ENCODE measurements around the gene QRSL1. TPM values are rescaled to one million over a fixed set of nuclear protein-coding genes. Genes with fewer than 3 reads are reported as not detected.
A peak's percentile ranks its signal among the peaks of the same experiment; 100 is the strongest.

Gene QRSL1
- total RNA-seq, 2 experiments from 2014 or later = 63.9 to 71.8 TPM

- TF ChIP-seq CTCF (conservative IDR thresholded peaks at IDR 0.05; ENCODE audit: low read length) = no peak
- no peak for TF ChIP-seq EZH2phosphoT487 (IDR thresholded peaks at IDR 0.05; ENCODE audit: borderline replicate concordance, low read depth, low read length)
- Histone ChIP-seq H3K4me2 (ENCODE audit: low read length) (no peak overlapping the region), H3K4me3 (ENCODE audit: low read depth, low read length, poor library complexity, severe bottlenecking) (no peak overlapping the region), H3K9me3 (ENCODE audit: low read length) (peaks cover 17% of the 10 kb centered on the region; the same call in 1 of the 2 replicates), H3K36me3 (ENCODE audit: insufficient read depth, low read length) (peaks cover 88% of the 10 kb centered on the region), H3K79me2 (ENCODE audit: insufficient read depth, low read depth, low read length) (peaks cover 49% of the 10 kb centered on the region; the same call in 1 of the 2 replicates), H4K20me1 (ENCODE audit: insufficient read depth, low read length) (no peaks in the 10 kb centered on the region), H3K27ac (ENCODE audit: low read depth, low read length, poor library complexity, severe bottlenecking) (peak overlapping the region; percentile 22), H2AFZ (ENCODE audit: low read length) (no peak overlapping the region), H3K4me1 (ENCODE audit: insufficient read depth, low read length, poor library complexity, severe bottlenecking) (peaks cover 51% of the 10 kb centered on the region), H3K9me2 (ENCODE audit: insufficient read depth, low read length) (no peaks in the 10 kb centered on the region; the same call in 1 of the 2 replicates)
- POLR2A ChIA-PET = interaction anchor here (0.7 to 14.6 kb wide), 5 partner anchors 10 to 456 kb away, joined by 3 to 295 read pairs (median 4); partner anchors contain the start of genes QRSL1 and RTN4IP1
- intact Hi-C loops (cut with micrococcal nuclease; ENCODE audit: unreplicated experiment) = no loop called here
- CTCF ChIA-PET (ENCODE audit: unreplicated experiment) = no interaction called here
- BruUV-seq (replicated peaks) = no TSS peak
- DNase-seq (ENCODE audit: low spot score) = no peak
Observed at GRCh38 chr6:106619223-106619622, 10.2 kb upstream of the QRSL1 start.

- no peaks in the 10 kb centered on the region; the same call in 1 of the 2 replicates for H3K9me2 ChIP-seq (ENCODE audit: insufficient read depth, low read length)
- no peaks in the 10 kb centered on the region for H4K20me1 ChIP-seq (ENCODE audit: insufficient read depth, low read length)
- DNase-seq (ENCODE audit: low spot score) = no peak
- TSS peak; percentile 13 for BruUV-seq (replicated peaks)
- H3K4me3 ChIP-seq (ENCODE audit: low read depth, low read length, poor library complexity, severe bottlenecking) = no peak overlapping the region
- no peak overlapping the region for H3K4me2 ChIP-seq (ENCODE audit: low read length)
- TF ChIP-seq CTCF (conservative IDR thresholded peaks at IDR 0.05; ENCODE audit: low read length) = no peak
- TF ChIP-seq EZH2phosphoT487 (IDR thresholded peaks at IDR 0.05; ENCODE audit: borderline replicate concordance, low read depth, low read length) = no peak
- POLR2A ChIA-PET = interaction anchor here (0.7 to 14.6 kb wide), 5 partner anchors 10 to 591 kb away, joined by 3 to 295 read pairs (median 3); partner anchors contain the start of genes QRSL1 and RTN4IP1
- CTCF ChIA-PET (ENCODE audit: unreplicated experiment) = no interaction called here
- peaks cover 73% of the 10 kb centered on the region for H3K36me3 ChIP-seq (ENCODE audit: insufficient read depth, low read length)
- no peak overlapping the region for H3K27ac ChIP-seq (ENCODE audit: low read depth, low read length, poor library complexity, severe bottlenecking)
- peaks cover 17% of the 10 kb centered on the region; the same call in 1 of the 2 replicates for H3K9me3 ChIP-seq (ENCODE audit: low read length)
- H3K4me1 ChIP-seq (ENCODE audit: insufficient read depth, low read length, poor library complexity, severe bottlenecking) = peaks cover 46% of the 10 kb centered on the region
- intact Hi-C loops (cut with micrococcal nuclease; ENCODE audit: unreplicated experiment) = no loop called here
- H3K79me2 ChIP-seq (ENCODE audit: insufficient read depth, low read depth, low read length) = peaks cover 53% of the 10 kb centered on the region
- H2AFZ ChIP-seq (ENCODE audit: low read length) = no peak overlapping the region
Observed at GRCh38 chr6:106620931-106621672, 8.3 kb upstream of the QRSL1 start.

- intact Hi-C loops (cut with micrococcal nuclease; ENCODE audit: unreplicated experiment) = no loop called here
- CTCF ChIA-PET (ENCODE audit: unreplicated experiment) = no interaction called here
- TF ChIP-seq EZH2phosphoT487 (IDR thresholded peaks at IDR 0.05; ENCODE audit: borderline replicate concordance, low read depth, low read length) (no peak), CTCF (conservative IDR thresholded peaks at IDR 0.05; ENCODE audit: low read length) (no peak)
Observed at GRCh38 chr6:106622412-106622811, 7.0 kb upstream of the QRSL1 start.

More at GRCh38 chr6:106622412-106622811, 7.0 kb upstream of the QRSL1 start:
- Histone ChIP-seq H3K9me3 (ENCODE audit: low read length) (peaks cover 17% of the 10 kb centered on the region; the same call in 1 of the 2 replicates), H3K27ac (ENCODE audit: low read depth, low read length, poor library complexity, severe bottlenecking) (no peak overlapping the region), H3K4me3 (ENCODE audit: low read depth, low read length, poor library complexity, severe bottlenecking) (no peak overlapping the region), H3K79me2 (ENCODE audit: insufficient read depth, low read depth, low read length) (peaks cover 53% of the 10 kb centered on the region), H3K9me2 (ENCODE audit: insufficient read depth, low read length) (no peaks in the 10 kb centered on the region; the same call in 1 of the 2 replicates), H4K20me1 (ENCODE audit: insufficient read depth, low read length) (no peaks in the 10 kb centered on the region), H3K4me1 (ENCODE audit: insufficient read depth, low read length, poor library complexity, severe bottlenecking) (peaks cover 42% of the 10 kb centered on the region), H3K4me2 (ENCODE audit: low read length) (no peak overlapping the region), H3K36me3 (ENCODE audit: insufficient read depth, low read length) (peaks cover 60% of the 10 kb centered on the region), H2AFZ (ENCODE audit: low read length) (no peak overlapping the region)
- POLR2A ChIA-PET = interaction anchor here (0.6 to 14.6 kb wide), 5 partner anchors 9 to 1989 kb away, joined by 3 to 295 read pairs (median 3); partner anchors contain the start of genes QRSL1 and RTN4IP1
- no TSS peak for BruUV-seq (replicated peaks)
- no peak for DNase-seq (ENCODE audit: low spot score)

All from OCI-LY7 (cell line).